ENCODE measurements around the gene RABGGTA.

RABGGTA gene, protein sequence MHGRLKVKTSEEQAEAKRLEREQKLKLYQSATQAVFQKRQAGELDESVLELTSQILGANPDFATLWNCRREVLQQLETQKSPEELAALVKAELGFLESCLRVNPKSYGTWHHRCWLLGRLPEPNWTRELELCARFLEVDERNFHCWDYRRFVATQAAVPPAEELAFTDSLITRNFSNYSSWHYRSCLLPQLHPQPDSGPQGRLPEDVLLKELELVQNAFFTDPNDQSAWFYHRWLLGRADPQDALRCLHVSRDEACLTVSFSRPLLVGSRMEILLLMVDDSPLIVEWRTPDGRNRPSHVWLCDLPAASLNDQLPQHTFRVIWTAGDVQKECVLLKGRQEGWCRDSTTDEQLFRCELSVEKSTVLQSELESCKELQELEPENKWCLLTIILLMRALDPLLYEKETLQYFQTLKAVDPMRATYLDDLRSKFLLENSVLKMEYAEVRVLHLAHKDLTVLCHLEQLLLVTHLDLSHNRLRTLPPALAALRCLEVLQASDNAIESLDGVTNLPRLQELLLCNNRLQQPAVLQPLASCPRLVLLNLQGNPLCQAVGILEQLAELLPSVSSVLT

DNA sequence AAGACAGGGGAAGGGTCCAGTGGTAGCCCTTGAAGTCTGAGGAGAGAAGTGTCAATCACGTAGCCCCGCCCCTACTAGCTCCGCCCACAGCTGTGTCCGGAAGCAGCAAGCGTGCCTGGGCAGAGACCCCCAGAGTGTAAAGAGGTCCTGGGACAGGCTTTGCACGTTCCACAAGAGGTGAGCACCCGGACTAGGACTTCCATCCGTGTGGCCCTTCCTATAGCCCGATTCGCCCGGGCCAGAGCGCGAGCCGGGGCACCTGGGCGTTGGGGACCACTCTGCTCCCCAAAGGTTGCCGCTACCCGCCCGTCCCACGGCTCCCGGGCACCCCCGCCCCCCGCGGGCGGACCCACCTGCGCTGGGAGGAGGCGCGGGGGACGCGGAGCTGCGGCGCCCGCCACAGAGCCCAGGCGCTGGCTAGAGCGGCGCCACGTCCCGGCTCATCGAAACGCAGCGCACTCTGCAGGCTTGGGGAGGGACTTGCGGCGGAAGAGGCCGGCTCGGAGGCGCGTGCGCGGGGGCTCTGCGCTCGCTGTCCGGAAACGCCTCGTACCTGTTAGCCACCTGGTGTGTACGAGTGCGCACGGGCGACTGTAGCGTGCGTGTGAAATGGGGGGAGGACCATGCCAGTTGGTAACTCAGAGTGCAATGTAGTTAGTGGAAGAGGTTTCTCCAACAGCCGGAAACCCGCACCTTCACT is at the start of gene RABGGTA:
RABGGTA (minus strand) TSS at position 464 of the 700 bp plus-strand sequence. CDS start 482 bp downstream, outside the sequence.
- no peaks in the 10 kb centered on the region for H3K79me2 ChIP-seq (ENCODE audit: insufficient read depth, low read depth)

DNA sequence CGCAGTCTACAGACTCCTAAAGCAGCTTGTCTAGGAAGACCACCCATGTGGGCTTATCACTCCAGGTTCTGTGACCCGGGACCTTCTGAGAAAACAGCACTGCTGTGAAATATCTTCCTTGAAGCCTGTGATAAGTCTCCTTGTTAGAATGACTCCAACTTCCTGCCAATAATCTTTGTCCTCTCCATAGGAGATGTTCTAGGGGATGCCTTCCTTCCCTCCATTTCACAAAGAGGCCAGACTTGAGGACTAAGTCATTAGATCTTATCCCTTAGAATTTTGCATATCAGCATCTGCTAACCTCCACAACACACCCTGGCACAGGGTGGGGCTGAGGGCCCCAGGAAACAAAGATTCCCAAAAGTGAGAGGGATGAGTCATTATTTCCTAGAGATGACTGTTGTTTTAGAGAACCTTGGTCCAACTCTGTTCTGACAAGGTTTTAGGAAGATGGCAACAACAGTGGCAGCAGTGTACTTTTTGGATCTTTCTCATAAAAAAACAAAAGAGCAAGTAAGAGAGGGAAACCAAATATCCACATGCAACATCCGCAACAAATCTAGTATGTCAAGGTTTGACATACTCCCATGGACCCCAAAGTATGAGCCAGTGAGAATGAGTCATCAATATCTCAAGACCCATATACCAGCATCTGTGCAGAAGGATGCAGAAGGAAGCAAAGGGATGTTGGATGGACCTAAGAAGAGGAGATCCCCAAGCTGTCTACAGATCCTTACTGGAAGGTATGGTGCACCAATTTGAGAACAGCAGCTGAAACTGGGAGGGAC is 45.9 kb upstream of the RABGGTA start:
- Histone ChIP-seq H3K79me2 (ENCODE audit: insufficient read depth, low read depth) (peaks cover 2% of the 10 kb centered on the region; the same call in 1 of the 2 replicates), H3K4me1 (ENCODE audit: low read depth, poor library complexity, severe bottlenecking) (peaks cover 26% of the 10 kb centered on the region), H3K27me3 (ENCODE audit: insufficient read depth, low read depth) (no peaks in the 10 kb centered on the region), H2AFZ (ENCODE audit: low read depth) (no peak overlapping the region), H3K9ac (no peak overlapping the region), H4K20me1 (ENCODE audit: insufficient read depth) (no peaks in the 10 kb centered on the region), H3K4me2 (no peak overlapping the region), H3K27ac (no peak overlapping the region), H3K4me3 (IDR thresholded peaks at IDR 0.05; ENCODE audit: insufficient read depth, low read depth, low read length) (no peak overlapping the region), H3K36me3 (ENCODE audit: insufficient read depth) (no peaks in the 10 kb centered on the region)
- TF ChIP-seq, protein P1, sequence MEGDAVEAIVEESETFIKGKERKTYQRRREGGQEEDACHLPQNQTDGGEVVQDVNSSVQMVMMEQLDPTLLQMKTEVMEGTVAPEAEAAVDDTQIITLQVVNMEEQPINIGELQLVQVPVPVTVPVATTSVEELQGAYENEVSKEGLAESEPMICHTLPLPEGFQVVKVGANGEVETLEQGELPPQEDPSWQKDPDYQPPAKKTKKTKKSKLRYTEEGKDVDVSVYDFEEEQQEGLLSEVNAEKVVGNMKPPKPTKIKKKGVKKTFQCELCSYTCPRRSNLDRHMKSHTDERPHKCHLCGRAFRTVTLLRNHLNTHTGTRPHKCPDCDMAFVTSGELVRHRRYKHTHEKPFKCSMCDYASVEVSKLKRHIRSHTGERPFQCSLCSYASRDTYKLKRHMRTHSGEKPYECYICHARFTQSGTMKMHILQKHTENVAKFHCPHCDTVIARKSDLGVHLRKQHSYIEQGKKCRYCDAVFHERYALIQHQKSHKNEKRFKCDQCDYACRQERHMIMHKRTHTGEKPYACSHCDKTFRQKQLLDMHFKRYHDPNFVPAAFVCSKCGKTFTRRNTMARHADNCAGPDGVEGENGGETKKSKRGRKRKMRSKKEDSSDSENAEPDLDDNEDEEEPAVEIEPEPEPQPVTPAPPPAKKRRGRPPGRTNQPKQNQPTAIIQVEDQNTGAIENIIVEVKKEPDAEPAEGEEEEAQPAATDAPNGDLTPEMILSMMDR (conservative IDR thresholded peaks at IDR 0.05; ENCODE audit: low read depth, low read length): no peak

More for the DNA sequence above, at the start of gene RABGGTA:
- Histone ChIP-seq H3K27me3 (ENCODE audit: insufficient read depth, low read depth) (no peaks in the 10 kb centered on the region), H3K4me1 (ENCODE audit: low read depth, poor library complexity, severe bottlenecking) (peaks cover 24% of the 10 kb centered on the region), H3K27ac (peak within 1 kb of the TSS; percentile 83), H2AFZ (ENCODE audit: low read depth) (peak within 1 kb of the TSS; percentile 78), H3K36me3 (ENCODE audit: insufficient read depth) (no peaks in the 10 kb centered on the region), H3K4me2 (peak within 1 kb of the TSS; percentile 80), H3K9ac (peak within 1 kb of the TSS; percentile 94), H4K20me1 (ENCODE audit: insufficient read depth) (no peaks in the 10 kb centered on the region), H3K4me3 (IDR thresholded peaks at IDR 0.05; ENCODE audit: insufficient read depth, low read depth, low read length) (no peak within 1 kb of the TSS)
- TF ChIP-seq, protein P1 (conservative IDR thresholded peaks at IDR 0.05; ENCODE audit: low read depth, low read length): no peak

DNA sequence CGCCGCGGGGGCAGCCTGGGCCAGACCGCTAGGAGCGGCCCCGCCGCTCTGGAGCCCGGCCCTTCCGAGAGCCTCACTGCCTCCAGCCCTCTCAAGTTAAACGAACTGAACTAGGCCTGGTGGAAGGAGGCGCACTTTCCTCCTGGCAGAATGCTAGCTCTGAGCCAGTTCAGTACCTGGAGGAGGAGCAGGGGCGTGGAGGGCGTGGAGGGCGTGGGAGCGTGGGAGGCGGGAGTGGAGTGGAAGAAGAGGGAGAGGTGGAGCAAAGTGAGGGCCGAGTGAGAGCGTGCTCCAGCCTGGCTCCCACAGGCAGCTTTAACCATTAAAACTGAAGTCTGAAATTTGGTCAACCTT is 45.2 kb upstream of the RABGGTA start:
- Histone ChIP-seq H3K4me1 (ENCODE audit: low read depth, poor library complexity, severe bottlenecking) (peaks cover 25% of the 10 kb centered on the region), H3K4me3 (IDR thresholded peaks at IDR 0.05; ENCODE audit: insufficient read depth, low read depth, low read length) (no peak overlapping the region), H3K79me2 (ENCODE audit: insufficient read depth, low read depth) (peaks cover 9% of the 10 kb centered on the region; the same call in 1 of the 2 replicates), H3K9ac (no peak overlapping the region), H3K27me3 (ENCODE audit: insufficient read depth, low read depth) (no peaks in the 10 kb centered on the region), H4K20me1 (ENCODE audit: insufficient read depth) (no peaks in the 10 kb centered on the region), H3K4me2 (no peak overlapping the region), H3K27ac (no peak overlapping the region), H2AFZ (ENCODE audit: low read depth) (no peak overlapping the region), H3K36me3 (ENCODE audit: insufficient read depth) (no peaks in the 10 kb centered on the region)
- TF ChIP-seq, protein P1 (conservative IDR thresholded peaks at IDR 0.05; ENCODE audit: low read depth, low read length): no peak

All from KMS-11 (cell line).